Thyroid gland (tissue), 4 donors: ENCODE results near the gene RNASEH2A. TPM values are rescaled to one million over a fixed set of nuclear protein-coding genes. Genes with fewer than 3 reads are reported as not detected.

ENCODE experiments used
- DNase-seq, 2 donors: peaks; one replicate each; pipeline ENCODE4 v3.0.0-alpha.2; 2019
- H3K27ac ChIP-seq, 3 donors: fragments of 200-600 bp; sonication (generic); 1 replicate in 2 of 3; 2 replicates in 1 of 3; pipeline ENCODE4 v1.5.1; 2016 to 2019; ENCODE audit warnings: mild to moderate bottlenecking in 1 of 3, moderate library complexity in 1 of 3
- H3K27me3 ChIP-seq: fragments of 200-600 bp; sonication (generic); one replicate; pipeline ENCODE4 v1.5.1; 2019
- H3K36me3 ChIP-seq, 2 donors: fragments of 200-600 bp; sonication (generic); one replicate each; pipeline ENCODE4 v1.5.1; 2016 to 2019
- H3K4me1 ChIP-seq, 2 donors: fragments of 200-600 bp; sonication (generic); one replicate each; pipeline ENCODE4 v1.5.1; 2017 to 2019
- H3K4me3 ChIP-seq, 3 donors: fragments of 200-600 bp; sonication (generic); replicated peaks in 1 of 3; 1 replicate in 2 of 3; 2 replicates in 1 of 3; pipeline ENCODE4 v1.5.1; 2016; ENCODE audit warnings: mild to moderate bottlenecking in 1 of 3
- H3K9me3 ChIP-seq: fragments of 200-600 bp; sonication (generic); one replicate; pipeline ENCODE4 v1.5.1; 2017
- CTCF ChIP-seq, 6 experiments: fragments of 200-600 bp in 3 of 6; fragments of 450-650 bp in 3 of 6; sonication (generic) in 3 of 6; IDR thresholded peaks; one replicate each; pipeline ENCODE4 v1.5.1; 2016 to 2019; ENCODE audit warnings: antibody characterized with exemption in 6 of 6, mild to moderate bottlenecking in 2 of 6, inconsistent platforms in 1 of 6, moderate library complexity in 1 of 6
- POLR2A ChIP-seq, 2 donors: fragments of 450-650 bp; IDR thresholded peaks; one replicate each; pipeline ENCODE4 v1.6.1; 2017; ENCODE audit warnings: antibody characterized with exemption in 2 of 2, mild to moderate bottlenecking in 2 of 2, moderate library complexity in 1 of 2
- WGBS, 2 donors: methylation state at CpG; one replicate each; pipeline ENCODE4 v1.1.5; 2017; 5-methylcytosine and 5-hydroxymethylcytosine counted together
- intact Hi-C: fragments of 100-400 bp; cut with DNase I; formaldehyde crosslinking; loops from one replicate; pipeline ENCODE4 v1.15.1; 2023
- total RNA-seq, 4 donors: library from RNA; depleted of rRNA; stranded (reverse); fragments of >200 nt; gene quantifications; one replicate each; pipeline ENCODE4 v1.2.3, GENCODE V29; 2016

RNASEH2A gene
- total RNA-seq, 4 donors from 2014 or later = 1.5 to 11.8 (median 5.4) TPM

GRCh38 chr19:12792853-12793289, 13.5 kb upstream of the RNASEH2A start:
- peaks cover 0 to 16% of the 10 kb centered on the region in 2 donors for H3K36me3 ChIP-seq
- WGBS, 2 donors = 0 to 1% methylated on average over 21 to 22 of the region's 22 CpGs
- H3K27ac ChIP-seq = peak overlapping the region; percentile 96 to 99 (median 96)
- DNase-seq = no peak
- H3K4me3 ChIP-seq = peak overlapping the region; percentile 81 to 100 (median 90)
- H3K9me3 ChIP-seq = no peaks in the 10 kb centered on the region
- H3K4me1 ChIP-seq = peaks cover 28 to 37% of the 10 kb centered on the region in 2 donors
- intact Hi-C loops = no loop called here
- no peaks in the 10 kb centered on the region for H3K27me3 ChIP-seq
- TF ChIP-seq POLR2A (IDR thresholded peaks at IDR 0.05) = no peak
- no peak for TF ChIP-seq CTCF (IDR thresholded peaks at IDR 0.05)

DNA sequence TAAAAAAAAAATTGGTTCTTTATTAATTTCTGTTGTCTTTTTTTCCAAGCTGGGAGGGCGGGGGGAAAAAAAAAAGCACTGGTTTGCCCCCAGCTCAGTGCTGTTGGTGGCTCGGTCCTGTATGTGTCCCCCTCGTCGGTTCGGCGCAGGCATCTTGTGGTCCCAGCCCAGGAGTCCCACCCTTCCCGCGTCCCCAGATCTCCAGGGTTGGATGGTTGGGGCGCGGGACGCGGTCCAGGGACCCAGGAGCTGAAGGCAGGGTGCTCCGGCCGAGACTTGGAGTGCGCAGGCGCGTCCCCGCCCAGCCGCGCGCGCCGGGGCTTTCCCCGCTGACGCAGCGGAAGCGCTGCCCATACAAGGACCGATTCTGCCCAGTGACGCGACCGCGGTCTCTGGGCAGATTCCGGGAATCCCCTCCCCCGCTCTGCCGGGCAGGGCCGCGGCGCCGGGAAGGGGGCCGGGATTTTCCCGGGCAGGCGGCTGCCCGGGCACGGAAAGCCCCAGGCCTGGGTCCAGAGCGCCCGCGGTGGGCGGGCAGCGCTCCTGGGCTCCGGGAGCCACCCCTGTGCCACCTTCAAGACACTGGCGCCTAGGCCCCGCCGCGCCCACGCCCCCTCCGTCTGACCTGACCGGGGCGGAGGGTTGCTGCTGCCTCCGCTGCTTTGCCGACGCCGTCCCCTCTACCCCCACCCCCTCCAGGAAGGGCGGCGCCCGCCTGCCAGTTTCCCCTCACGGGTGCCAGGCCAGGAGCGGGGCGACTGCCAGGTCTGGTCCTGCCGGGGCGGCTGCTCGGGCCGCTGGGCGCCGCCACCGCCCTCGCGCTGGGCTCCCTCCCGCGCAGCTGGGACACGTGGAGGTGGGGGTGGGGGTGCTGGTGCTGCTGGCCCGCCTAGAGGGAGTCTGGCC, 12.8 kb upstream of the RNASEH2A start:
- intact Hi-C loops = no loop called here
- Histone ChIP-seq H3K9me3 (no peaks in the 10 kb centered on the region), H3K27me3 (no peaks in the 10 kb centered on the region), H3K36me3 (peaks cover 0 to 16% of the 10 kb centered on the region in 2 donors), H3K27ac (peak overlapping the region; percentile 96 to 99 (median 96)), H3K4me3 (peak overlapping the region; percentile 81 to 100 (median 90)), H3K4me1 (peaks cover 21 to 30% of the 10 kb centered on the region in 2 donors)
- WGBS, 2 donors = 0% methylated on average over 13 to 17 of the region's 81 CpGs
- TF ChIP-seq POLR2A (IDR thresholded peaks at IDR 0.05) (peak; percentile 45 to 96), CTCF (IDR thresholded peaks at IDR 0.05) (no peak)
- peak; percentile 95 for DNase-seq

DNA sequence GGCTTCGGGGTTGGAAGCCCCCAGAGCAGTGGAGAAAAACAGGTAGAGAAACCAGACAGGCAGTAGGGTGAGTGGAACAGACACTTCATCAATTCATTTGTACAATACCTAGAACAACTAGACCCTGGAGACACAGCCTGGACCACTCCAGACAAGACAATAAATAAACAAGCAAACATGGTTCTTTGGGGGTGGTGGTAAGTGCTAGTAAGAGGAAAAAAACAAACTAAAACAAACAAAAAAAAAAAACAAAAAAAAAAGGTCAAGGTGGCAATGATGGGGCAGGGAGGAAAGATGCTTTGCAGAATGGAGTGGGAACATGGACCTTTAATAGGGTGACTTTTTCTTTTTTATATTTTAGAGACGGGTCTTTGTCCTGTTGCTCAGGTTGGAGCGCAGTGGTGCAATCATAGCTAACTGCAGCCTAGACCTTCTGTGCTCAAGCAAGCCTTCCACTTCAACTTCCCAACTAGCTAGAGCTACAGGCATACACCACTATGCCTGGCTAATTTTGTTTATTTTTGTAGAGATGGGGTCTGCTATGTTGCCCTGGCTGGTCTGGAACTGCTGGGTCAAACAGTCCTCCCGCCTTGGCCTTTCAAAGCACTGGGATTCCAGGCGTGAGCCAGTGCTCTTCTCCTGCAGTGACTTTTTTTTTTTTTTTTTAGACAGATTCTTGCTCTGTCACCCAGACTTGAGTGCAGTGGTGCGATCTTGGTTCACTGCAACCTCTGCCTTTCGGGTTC, 12.0 kb upstream of the RNASEH2A start:
- Histone ChIP-seq H3K27me3 (no peaks in the 10 kb centered on the region), H3K9me3 (no peaks in the 10 kb centered on the region), H3K27ac (peak overlapping the region; percentile 96 to 99 (median 96)), H3K36me3 (peaks cover 0 to 16% of the 10 kb centered on the region in 2 donors), H3K4me1 (peaks cover 13 to 22% of the 10 kb centered on the region in 2 donors), H3K4me3 (peak overlapping the region in 1 of 3 donors; percentile 90)
- WGBS, 2 donors = 54 to 58% methylated on average over 7 of the region's 7 CpGs
- DNase-seq = peak in 1 of 2 donors; percentile 29
- intact Hi-C loops = no loop called here
- TF ChIP-seq CTCF (IDR thresholded peaks at IDR 0.05) (no peak), POLR2A (IDR thresholded peaks at IDR 0.05) (no peak)

- Histone ChIP-seq H3K4me3 (no peak overlapping the region), H3K9me3 (no peaks in the 10 kb centered on the region), H3K27me3 (no peaks in the 10 kb centered on the region), H3K36me3 (peaks cover 0 to 16% of the 10 kb centered on the region in 2 donors), H3K27ac (peak overlapping the region in 1 of 3 donors; percentile 96), H3K4me1 (peaks cover 13 to 22% of the 10 kb centered on the region in 2 donors)
- peak in 1 of 2 donors; percentile 8 for DNase-seq
- 92 to 94% methylated on average over 9 of the region's 9 CpGs for WGBS, 2 donors
- TF ChIP-seq CTCF (IDR thresholded peaks at IDR 0.05) = no peak
- no peak for TF ChIP-seq POLR2A (IDR thresholded peaks at IDR 0.05)
- intact Hi-C loops = loop anchor here (5.0 kb wide), 1 partner anchor 33 kb away; no protein-coding TSS in a partner anchor
Observed at GRCh38 chr19:12794971-12795381, 11.4 kb upstream of the RNASEH2A start.
